Colonic mucosa (tissue), 4 donors: ENCODE measurements around the gene FOXD2. TPM values are rescaled to one million over a fixed set of nuclear protein-coding genes. Genes with fewer than 3 reads are reported as not detected.
A peak's percentile ranks its signal among the peaks of the same experiment; 100 is the strongest.

Experiments
- DNase-seq: peaks from one replicate; pipeline ENCODE4 v3.0.0-alpha.2; 2020
- H3K27ac ChIP-seq: fragments of 200-600 bp; one replicate; pipeline ENCODE4 v1.8.0; 2021
- H3K27me3 ChIP-seq: fragments of 200-600 bp; one replicate; pipeline ENCODE4 v1.8.0; 2021
- H3K36me3 ChIP-seq: fragments of 200-600 bp; one replicate; pipeline ENCODE4 v1.8.0; 2021
- H3K4me1 ChIP-seq: fragments of 200-600 bp; one replicate; pipeline ENCODE4 v1.8.0; 2021; ENCODE audit warnings: mild to moderate bottlenecking
- H3K4me3 ChIP-seq: fragments of 200-600 bp; one replicate; pipeline ENCODE4 v1.8.0; 2021
- H3K9ac ChIP-seq, 2 donors: one replicate each; pipeline ENCODE4 v1.7.0; 2013; ENCODE audit warnings: control low read depth in 2 of 2, low read depth in 2 of 2, low read length in 2 of 2
- H3K9me3 ChIP-seq: fragments of 200-600 bp; one replicate; pipeline ENCODE4 v1.8.0; 2021
- intact Hi-C: fragments of 100-400 bp; cut with DNase I; formaldehyde crosslinking; loops from one replicate; pipeline ENCODE4 v1.14.1; 2022
- total RNA-seq, 2 donors: library from RNA; stranded (reverse); fragmentation: NEBNext Ultra II Directional in 1 of 2; extraction: Animal tissue kit (Norgen Biotek cat#: 25700) in 1 of 2; gene quantifications; one replicate each; pipeline ENCODE4 v1.2.1, GENCODE V29; 2021
- TF ChIP-seq, protein P1 (sequence below): fragments of 200-600 bp; IDR thresholded peaks from one replicate; pipeline ENCODE4 v1.8.0; 2022; ENCODE audit warnings: antibody characterized with exemption, mild to moderate bottlenecking
- donor health status: healthy.
- donor health status: DM: no; HTN: no; CAD: no.
- donor health status: DM: no; HTN: no; CAD: no.

FOXD2 gene
- total RNA-seq, 2 donors from 2014 or later = 22.5 to 25.1 TPM

DNA sequence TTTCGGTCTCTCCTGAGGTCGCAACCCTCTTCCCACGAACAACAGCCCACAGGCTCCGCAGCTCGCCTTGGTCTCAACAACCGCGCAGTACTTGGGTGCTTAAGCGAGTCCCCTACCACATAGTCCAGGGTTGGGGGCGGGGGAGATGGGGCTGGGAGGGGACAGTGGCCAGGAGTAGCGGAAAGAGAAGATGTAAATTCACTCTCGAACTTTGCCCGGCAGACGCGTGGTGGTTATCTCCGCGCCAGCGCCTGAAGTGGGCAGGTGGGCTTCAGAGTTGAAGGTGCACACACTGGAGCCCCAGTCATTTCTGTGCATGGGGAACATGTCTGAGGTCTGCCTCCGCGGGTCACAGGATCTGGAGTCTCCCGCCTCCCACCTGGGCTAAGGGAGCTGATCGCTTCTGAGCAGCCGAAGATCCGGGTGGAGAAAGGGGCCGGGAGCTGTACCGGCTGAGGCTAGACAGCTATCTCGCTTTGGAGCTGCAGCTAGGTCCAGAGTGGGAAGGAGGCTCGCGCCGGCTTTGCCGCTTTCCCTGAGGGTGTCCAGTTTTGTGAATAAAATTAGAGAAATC is 4.3 kb upstream of the FOXD2 start:
- Histone ChIP-seq H3K9ac (peak overlapping the region; percentile 3 to 73), H3K36me3 (no peaks in the 10 kb centered on the region), H3K27me3 (peaks cover 5% of the 10 kb centered on the region), H3K9me3 (no peaks in the 10 kb centered on the region), H3K4me1 (no peaks in the 10 kb centered on the region), H3K4me3 (peak overlapping the region; percentile 71), H3K27ac (peak overlapping the region; percentile 61)
- intact Hi-C loops = loop anchor here (2.0 to 5.0 kb wide), 2 partner anchors 94 to 277 kb away; no protein-coding TSS in a partner anchor
- TF ChIP-seq, protein P1, sequence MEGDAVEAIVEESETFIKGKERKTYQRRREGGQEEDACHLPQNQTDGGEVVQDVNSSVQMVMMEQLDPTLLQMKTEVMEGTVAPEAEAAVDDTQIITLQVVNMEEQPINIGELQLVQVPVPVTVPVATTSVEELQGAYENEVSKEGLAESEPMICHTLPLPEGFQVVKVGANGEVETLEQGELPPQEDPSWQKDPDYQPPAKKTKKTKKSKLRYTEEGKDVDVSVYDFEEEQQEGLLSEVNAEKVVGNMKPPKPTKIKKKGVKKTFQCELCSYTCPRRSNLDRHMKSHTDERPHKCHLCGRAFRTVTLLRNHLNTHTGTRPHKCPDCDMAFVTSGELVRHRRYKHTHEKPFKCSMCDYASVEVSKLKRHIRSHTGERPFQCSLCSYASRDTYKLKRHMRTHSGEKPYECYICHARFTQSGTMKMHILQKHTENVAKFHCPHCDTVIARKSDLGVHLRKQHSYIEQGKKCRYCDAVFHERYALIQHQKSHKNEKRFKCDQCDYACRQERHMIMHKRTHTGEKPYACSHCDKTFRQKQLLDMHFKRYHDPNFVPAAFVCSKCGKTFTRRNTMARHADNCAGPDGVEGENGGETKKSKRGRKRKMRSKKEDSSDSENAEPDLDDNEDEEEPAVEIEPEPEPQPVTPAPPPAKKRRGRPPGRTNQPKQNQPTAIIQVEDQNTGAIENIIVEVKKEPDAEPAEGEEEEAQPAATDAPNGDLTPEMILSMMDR = no peak
- DNase-seq = peak; percentile 46

DNA sequence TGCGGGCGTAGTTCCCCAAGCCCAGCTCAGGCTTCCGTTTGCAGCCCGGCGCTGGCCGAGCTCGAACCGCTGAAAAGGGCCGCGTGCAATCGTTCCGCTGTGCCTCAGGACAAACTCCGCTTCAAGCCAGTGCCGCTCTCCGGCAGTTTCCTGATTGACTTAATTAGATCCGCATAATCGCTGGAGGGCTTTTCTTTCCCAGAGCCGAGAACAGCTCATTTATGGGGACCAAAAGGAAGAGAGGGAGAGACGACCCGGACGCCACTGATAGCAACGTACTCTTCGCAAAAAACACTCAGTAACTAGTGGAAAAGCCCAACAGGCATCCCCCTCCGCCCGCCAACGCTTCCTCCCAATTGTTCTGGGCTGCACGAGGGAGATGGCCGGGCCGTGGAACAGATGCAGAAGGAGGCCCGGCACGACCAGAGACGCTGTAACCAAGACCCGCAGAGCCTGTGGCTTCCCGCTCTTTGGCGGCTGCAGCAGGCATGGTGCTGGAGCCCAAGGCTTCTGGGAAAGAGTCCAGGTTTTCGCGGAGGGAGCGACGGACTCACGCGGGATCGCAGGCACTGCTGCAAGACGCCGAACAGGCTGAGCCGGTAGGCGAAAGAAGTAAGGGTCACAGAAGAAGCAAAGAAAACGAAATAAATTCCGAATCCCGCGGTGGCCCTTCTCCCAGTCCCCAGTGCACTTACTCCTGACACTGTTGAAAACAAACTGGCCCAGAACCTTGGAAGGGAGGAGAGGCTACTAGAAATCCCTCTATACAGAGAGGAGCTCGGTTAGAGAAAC is 3.6 kb upstream of the FOXD2 start:
- peak overlapping the region; percentile 71 for H3K4me3 ChIP-seq
- H3K9ac ChIP-seq = peak overlapping the region; percentile 51 to 73
- H3K27ac ChIP-seq = peak overlapping the region; percentile 61
- DNase-seq = peak; percentile 59
- TF ChIP-seq, protein P1 = no peak
- H3K36me3 ChIP-seq = no peaks in the 10 kb centered on the region
- no peaks in the 10 kb centered on the region for H3K9me3 ChIP-seq
- intact Hi-C loops = loop anchor here (5.0 kb wide), 1 partner anchor 93 kb away; no protein-coding TSS in a partner anchor
- peaks cover 12% of the 10 kb centered on the region for H3K27me3 ChIP-seq
- no peaks in the 10 kb centered on the region for H3K4me1 ChIP-seq

- intact Hi-C loops = no loop called here
- no peaks in the 10 kb centered on the region for H3K4me1 ChIP-seq
- H3K9ac ChIP-seq = peak overlapping the region; percentile 51 to 77
- TF ChIP-seq, protein P1 = no peak
- peak overlapping the region; percentile 71 for H3K4me3 ChIP-seq
- peak overlapping the region; percentile 88 for H3K27ac ChIP-seq
- peak; percentile 22 for DNase-seq
- peaks cover 18% of the 10 kb centered on the region for H3K27me3 ChIP-seq
- H3K36me3 ChIP-seq = no peaks in the 10 kb centered on the region
- no peaks in the 10 kb centered on the region for H3K9me3 ChIP-seq
Measured at GRCh38 chr1:47435506-47436303, 2.1 kb upstream of the FOXD2 start.

DNA sequence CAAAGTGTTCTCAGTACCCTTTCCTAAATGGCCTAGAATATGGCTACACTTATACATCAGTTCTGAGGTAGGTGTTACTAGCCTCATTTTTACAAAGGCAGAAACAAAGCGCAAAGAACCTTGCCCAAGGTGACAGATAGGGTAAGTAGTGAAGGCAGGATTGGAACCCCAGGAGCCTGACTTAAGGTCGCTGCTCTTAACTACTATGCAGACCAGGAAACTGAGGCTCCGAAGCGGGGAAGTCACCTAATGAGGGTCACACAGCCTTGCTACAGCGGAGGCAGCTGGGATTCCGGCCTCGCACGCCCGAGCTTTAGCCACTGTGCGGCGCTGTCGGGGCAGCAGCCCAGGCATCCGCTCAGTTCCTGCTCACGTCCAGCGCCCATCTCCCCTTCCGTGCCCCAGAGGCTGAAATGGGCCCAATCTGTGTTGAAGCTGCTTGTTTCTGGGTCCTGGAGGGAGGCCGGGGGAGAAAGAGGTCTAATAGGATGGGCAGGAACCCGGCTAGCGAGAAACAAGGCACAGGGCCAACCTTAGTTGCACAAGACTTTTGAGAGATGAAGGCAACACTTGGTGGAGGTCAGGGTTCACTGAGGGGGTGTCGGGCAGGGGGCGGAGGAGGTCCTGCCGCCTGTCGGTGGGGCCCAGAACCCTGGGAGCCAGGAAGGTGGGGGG is 1.4 kb upstream of the FOXD2 start:
- no peaks in the 10 kb centered on the region for H3K4me1 ChIP-seq
- peak; percentile 91 for DNase-seq
- H3K27ac ChIP-seq = peak overlapping the region; percentile 88
- TF ChIP-seq, protein P1 = peak; percentile 81
- intact Hi-C loops = no loop called here
- H3K9ac ChIP-seq = peak overlapping the region; percentile 77 to 89
- H3K4me3 ChIP-seq = peak overlapping the region; percentile 71
- H3K27me3 ChIP-seq = peaks cover 18% of the 10 kb centered on the region
- no peaks in the 10 kb centered on the region for H3K36me3 ChIP-seq
- no peaks in the 10 kb centered on the region for H3K9me3 ChIP-seq

- H3K9me3 ChIP-seq = no peaks in the 10 kb centered on the region
- peaks cover 18% of the 10 kb centered on the region for H3K27me3 ChIP-seq
- no peaks in the 10 kb centered on the region for H3K4me1 ChIP-seq
- H3K36me3 ChIP-seq = no peaks in the 10 kb centered on the region
- peak overlapping the region; percentile 88 for H3K27ac ChIP-seq
- DNase-seq = no peak
- intact Hi-C loops = no loop called here
- H3K4me3 ChIP-seq = peak overlapping the region; percentile 71
- H3K9ac ChIP-seq = peak overlapping the region; percentile 77 to 89
- TF ChIP-seq, protein P1 = no peak
Measured at GRCh38 chr1:47436979-47437446, 831 bp upstream of the FOXD2 start.
